Gastroesophageal sphincter (tissue), 4 donors: ENCODE data around the gene C6orf89. TPM values are rescaled to one million over a fixed set of nuclear protein-coding genes. Genes with fewer than 3 reads are reported as not detected.

Experiments used
- ATAC-seq: fragments of 150-250 bp; one replicate; pipeline ENCODE4 v1.9.1; 2016; ENCODE audit warnings: mild to moderate bottlenecking, moderate library complexity
- H3K27ac ChIP-seq, 4 donors: fragments of 200-600 bp; sonication (generic) in 3 of 4; 1 replicate in 3 of 4; 2 replicates in 1 of 4; pipeline ENCODE4 v1.5.1; 2016 to 2019
- H3K27me3 ChIP-seq: fragments of 200-600 bp; sonication (generic); one replicate; pipeline ENCODE4 v1.5.1; 2019
- H3K36me3 ChIP-seq, 2 donors: fragments of 200-600 bp; sonication (generic); one replicate each; pipeline ENCODE4 v1.5.1; 2019; ENCODE audit warnings: control low read depth in 1 of 2
- H3K4me1 ChIP-seq, 3 donors: fragments of 200-600 bp; sonication (generic); 1 replicate in 2 of 3; 2 replicates in 1 of 3; pipeline ENCODE4 v1.5.1; 2016 to 2019; ENCODE audit warnings: control low read depth in 2 of 3
- H3K4me3 ChIP-seq, 2 donors: fragments of 200-600 bp; sonication (generic); one replicate each; pipeline ENCODE4 v1.5.1; 2019; ENCODE audit warnings: mild to moderate bottlenecking in 1 of 2, moderate library complexity in 1 of 2
- H3K9me3 ChIP-seq, 3 donors: fragments of 200-600 bp; sonication (generic); one replicate each; pipeline ENCODE4 v1.5.1; 2017 to 2019; ENCODE audit warnings: control low read depth in 2 of 3
- EP300 ChIP-seq: sonication (generic); formaldehyde crosslinking; IDR thresholded peaks from one replicate; pipeline ENCODE4 v1.6.1; 2017; ENCODE audit warnings: antibody characterized with exemption, mild to moderate bottlenecking
- POLR2A ChIP-seq, 2 donors: fragments of 450-650 bp; IDR thresholded peaks; one replicate each; pipeline ENCODE4 v1.6.1; 2017; ENCODE audit warnings: antibody characterized with exemption in 2 of 2, mild to moderate bottlenecking in 2 of 2, moderate library complexity in 1 of 2
- POLR2AphosphoS5 ChIP-seq: sonication (generic); formaldehyde crosslinking; IDR thresholded peaks from one replicate; pipeline ENCODE4 v1.6.1; 2017; ENCODE audit warnings: antibody characterized with exemption
- WGBS, 2 donors: methylation state at CpG; one replicate each; pipeline ENCODE4 v1.1.5; 2018; ENCODE audit warnings: low coverage in 1 of 2; 5-methylcytosine and 5-hydroxymethylcytosine counted together
- total RNA-seq, 4 donors: library from RNA; depleted of rRNA; stranded (reverse); fragments of >200 nt; gene quantifications; one replicate each; pipeline ENCODE4 v1.1.0, GENCODE V29; 2016
- TF ChIP-seq, protein P1 (sequence below), 4 experiments: fragments of 200-600 bp in 2 of 4; fragments of 450-650 bp in 2 of 4; sonication (generic) in 1 of 4; IDR thresholded peaks; one replicate each; pipeline ENCODE4 v1.5.1; 2017 to 2019; ENCODE audit warnings: antibody characterized with exemption in 4 of 4, mild to moderate bottlenecking in 2 of 4, moderate library complexity in 2 of 4

The C6orf89 gene
- total RNA-seq, 4 donors from 2014 or later = 62.1 to 73.8 (median 69.8) TPM

DNA sequence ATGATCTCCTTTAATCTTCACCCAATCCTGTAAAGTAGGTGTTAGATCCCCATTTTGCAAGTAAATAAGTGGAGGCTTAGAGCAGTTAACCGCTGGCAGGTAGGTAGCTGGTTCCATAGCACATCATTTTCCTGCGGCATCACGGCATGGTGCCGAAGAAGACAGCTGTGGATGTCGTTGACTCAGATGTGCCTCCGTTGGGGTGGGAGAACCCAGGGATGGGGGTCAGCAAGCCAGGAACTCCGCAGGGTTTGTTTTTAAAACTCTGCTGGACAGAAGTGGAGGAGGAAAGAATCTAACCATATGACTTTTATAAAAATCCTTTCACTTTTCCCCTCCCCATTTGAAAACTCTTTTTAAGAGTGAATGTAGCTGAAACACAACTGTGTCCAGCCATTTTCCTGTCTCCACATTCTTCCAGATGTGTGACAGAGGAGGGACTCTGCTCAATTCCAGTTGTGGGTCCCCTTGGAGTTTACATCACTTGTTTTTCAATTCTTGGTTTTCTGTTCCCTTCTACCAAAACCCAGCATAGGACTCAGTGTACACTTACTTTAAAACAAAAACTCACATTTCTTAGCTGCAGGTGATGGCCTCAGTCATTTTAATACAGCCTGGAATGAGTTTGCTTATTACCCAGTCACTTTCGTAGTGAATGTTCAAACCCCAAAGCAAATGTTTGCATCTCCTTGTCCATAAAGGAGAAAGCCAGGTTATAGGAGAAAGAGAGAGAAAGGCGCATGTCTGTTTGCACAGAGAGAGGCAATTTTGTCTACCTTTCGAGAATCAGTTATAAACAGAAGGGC, 41.2 kb downstream of the C6orf89 start:
- no peaks in the 10 kb centered on the region for H3K27me3 ChIP-seq
- TF ChIP-seq POLR2AphosphoS5 (no peak), POLR2A (IDR thresholded peaks at IDR 0.05) (no peak), EP300 (no peak)
- TF ChIP-seq, protein P1, sequence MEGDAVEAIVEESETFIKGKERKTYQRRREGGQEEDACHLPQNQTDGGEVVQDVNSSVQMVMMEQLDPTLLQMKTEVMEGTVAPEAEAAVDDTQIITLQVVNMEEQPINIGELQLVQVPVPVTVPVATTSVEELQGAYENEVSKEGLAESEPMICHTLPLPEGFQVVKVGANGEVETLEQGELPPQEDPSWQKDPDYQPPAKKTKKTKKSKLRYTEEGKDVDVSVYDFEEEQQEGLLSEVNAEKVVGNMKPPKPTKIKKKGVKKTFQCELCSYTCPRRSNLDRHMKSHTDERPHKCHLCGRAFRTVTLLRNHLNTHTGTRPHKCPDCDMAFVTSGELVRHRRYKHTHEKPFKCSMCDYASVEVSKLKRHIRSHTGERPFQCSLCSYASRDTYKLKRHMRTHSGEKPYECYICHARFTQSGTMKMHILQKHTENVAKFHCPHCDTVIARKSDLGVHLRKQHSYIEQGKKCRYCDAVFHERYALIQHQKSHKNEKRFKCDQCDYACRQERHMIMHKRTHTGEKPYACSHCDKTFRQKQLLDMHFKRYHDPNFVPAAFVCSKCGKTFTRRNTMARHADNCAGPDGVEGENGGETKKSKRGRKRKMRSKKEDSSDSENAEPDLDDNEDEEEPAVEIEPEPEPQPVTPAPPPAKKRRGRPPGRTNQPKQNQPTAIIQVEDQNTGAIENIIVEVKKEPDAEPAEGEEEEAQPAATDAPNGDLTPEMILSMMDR (IDR thresholded peaks at IDR 0.05) = no peak

DNA sequence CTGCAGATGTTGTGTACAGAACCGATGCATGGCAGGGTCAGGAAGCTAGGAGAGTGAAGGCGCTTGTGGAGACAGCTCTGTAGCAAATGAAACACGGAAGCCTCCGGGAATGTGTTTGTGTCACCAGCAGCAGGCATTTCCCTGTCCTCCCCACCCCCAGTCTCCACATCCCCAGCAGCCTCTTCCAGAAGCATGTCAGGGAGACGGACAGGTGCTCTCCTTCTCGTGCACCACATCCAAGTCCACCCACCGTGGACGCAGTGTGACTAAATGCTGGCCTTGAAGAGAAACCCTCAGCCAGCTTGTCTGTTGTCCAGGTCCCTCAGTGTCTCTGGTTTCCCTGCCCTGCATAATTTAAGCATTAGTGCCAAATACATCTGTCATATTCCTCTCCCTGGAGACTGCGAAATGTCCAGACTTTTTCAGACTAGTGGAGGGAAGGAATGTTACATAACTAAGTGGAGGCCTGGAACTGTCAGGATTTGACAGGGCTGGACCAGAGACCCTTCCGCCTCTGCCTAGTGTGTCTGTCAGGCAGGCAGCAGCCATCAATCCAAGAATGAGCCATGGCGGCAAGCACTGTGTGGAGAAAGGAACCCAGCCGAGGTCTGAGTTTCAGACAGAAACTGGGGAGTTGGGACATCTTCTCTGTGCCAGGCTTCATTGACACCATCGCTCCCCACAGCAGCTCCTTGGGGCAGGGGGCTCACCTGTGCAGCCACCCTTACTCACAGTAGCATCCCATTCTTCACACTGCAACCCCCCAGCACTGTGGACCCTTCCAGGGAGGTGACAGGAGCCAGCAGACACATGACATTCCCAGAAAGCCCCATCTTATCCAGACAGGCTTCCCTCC, 42.2 kb downstream of the C6orf89 start:
- ATAC-seq = peak; percentile 84
- H3K4me1 ChIP-seq = peaks cover 0 to 39% (median 24%) of the 10 kb centered on the region in 3 donors

More for the DNA sequence above, 41.2 kb downstream of the C6orf89 start:
- H3K36me3 ChIP-seq = peaks cover 0 to 43% of the 10 kb centered on the region in 2 donors
- H3K27ac ChIP-seq = peak overlapping the region in 3 of 4 donors; percentile 38 to 72 (median 67)
- H3K4me1 ChIP-seq = peaks cover 0 to 39% (median 24%) of the 10 kb centered on the region in 3 donors
- ATAC-seq = no peak
- H3K9me3 ChIP-seq = no peaks in the 10 kb centered on the region
- 69 to 71% methylated on average over 9 to 10 of the region's 10 CpGs for WGBS, 2 donors
- H3K4me3 ChIP-seq = no peak overlapping the region

DNA sequence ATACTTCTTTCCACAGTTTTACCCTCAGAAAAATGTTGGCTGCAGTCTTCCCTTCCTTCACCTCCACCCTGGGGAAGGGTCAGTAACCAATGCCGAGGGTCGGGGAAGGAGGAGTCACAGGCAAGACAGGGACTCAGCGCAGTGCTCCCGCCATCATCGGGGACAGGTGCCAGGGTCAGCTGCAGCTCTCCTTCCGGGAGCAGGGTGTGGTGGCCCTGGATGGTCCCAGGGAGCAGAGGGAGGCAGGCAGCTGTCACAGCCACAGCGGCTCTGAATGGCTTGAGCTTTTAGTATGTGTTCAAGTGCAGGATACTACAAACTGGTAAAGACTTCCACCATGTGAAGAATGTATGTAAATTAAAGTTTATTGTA, 42.8 kb downstream of the C6orf89 start:
- H3K36me3 ChIP-seq = peaks cover 0 to 27% of the 10 kb centered on the region in 2 donors
- TF ChIP-seq EP300 (no peak), POLR2A (IDR thresholded peaks at IDR 0.05) (no peak), POLR2AphosphoS5 (no peak)
- TF ChIP-seq, protein P1 (IDR thresholded peaks at IDR 0.05) = no peak
- H3K27ac ChIP-seq = peak overlapping the region in 3 of 4 donors; percentile 38 to 72 (median 67)
- WGBS, 2 donors = 45% methylated on average over 4 of the region's 7 CpGs; no CpG with 5 or more reads in 1 of the 2 donors
- H3K27me3 ChIP-seq = no peaks in the 10 kb centered on the region
- no peak for ATAC-seq
- peaks cover 0 to 39% (median 24%) of the 10 kb centered on the region in 3 donors for H3K4me1 ChIP-seq
- H3K4me3 ChIP-seq = no peak overlapping the region
- no peaks in the 10 kb centered on the region for H3K9me3 ChIP-seq

More for the DNA sequence above, 42.2 kb downstream of the C6orf89 start:
- H3K27ac ChIP-seq = peak overlapping the region in 3 of 4 donors; percentile 38 to 72 (median 67)
- no peaks in the 10 kb centered on the region for H3K9me3 ChIP-seq
- no peak overlapping the region for H3K4me3 ChIP-seq
- no peaks in the 10 kb centered on the region for H3K27me3 ChIP-seq
- H3K36me3 ChIP-seq = peaks cover 0 to 33% of the 10 kb centered on the region in 2 donors
- no peak for TF ChIP-seq EP300
- TF ChIP-seq, protein P1 (IDR thresholded peaks at IDR 0.05) = peak in 1 of 4 experiments; percentile 6
- peak; percentile 36 for TF ChIP-seq POLR2AphosphoS5
- no peak for TF ChIP-seq POLR2A (IDR thresholded peaks at IDR 0.05)
- 17 to 31% methylated on average over 6 to 8 of the region's 13 CpGs for WGBS, 2 donors

DNA sequence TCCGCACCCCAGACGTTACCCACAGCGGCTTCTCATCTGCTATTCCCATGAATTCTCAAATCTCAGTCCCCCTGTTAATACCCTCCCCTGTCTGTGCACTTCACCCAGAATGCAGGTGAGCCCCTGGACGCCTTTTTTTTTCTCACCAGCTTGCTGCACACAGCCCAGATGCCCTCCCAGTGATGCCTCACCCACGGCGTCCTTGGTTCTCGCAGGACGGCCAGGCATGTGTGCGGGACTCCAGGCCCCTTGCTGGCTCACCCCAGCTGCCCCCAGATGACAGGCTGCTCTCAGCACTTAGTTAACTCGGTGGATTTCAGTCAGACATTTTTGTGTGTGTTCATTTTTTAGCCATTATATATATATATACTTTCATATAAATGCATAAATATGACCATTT, 43.4 kb downstream of the C6orf89 start:
- ATAC-seq = no peak
- TF ChIP-seq POLR2AphosphoS5 (no peak), EP300 (no peak), POLR2A (IDR thresholded peaks at IDR 0.05) (no peak)
- TF ChIP-seq, protein P1 (IDR thresholded peaks at IDR 0.05) = no peak
- WGBS, 2 donors = 66 to 85% methylated on average over 9 to 10 of the region's 10 CpGs

More for the DNA sequence above, 43.4 kb downstream of the C6orf89 start:
- peaks cover 0 to 21% of the 10 kb centered on the region in 2 donors for H3K36me3 ChIP-seq
- H3K4me1 ChIP-seq = peaks cover 0 to 39% (median 24%) of the 10 kb centered on the region in 3 donors
- no peak overlapping the region for H3K4me3 ChIP-seq
- no peaks in the 10 kb centered on the region for H3K27me3 ChIP-seq
- H3K27ac ChIP-seq = peak overlapping the region in 2 of 4 donors; percentile 35 to 38
- no peaks in the 10 kb centered on the region for H3K9me3 ChIP-seq
